Stimulated activated CD4-positive, alpha-beta T cell treated with anti-CD3 and anti-CD28 coated beads, TNF-alpha, amount 100 ng/mL, for 1 hour (primary cell): Measurements from ENCODE around the gene QSER1.
A peak's percentile ranks its signal among the peaks of the same experiment; 100 is the strongest.
"Not testable (repeated sequence)": the region's sequence is repeated elsewhere in the genome, so short reads cannot be mapped to it uniquely, and the experiment has no call there.

Experiments used
- DNase-seq, 3 donors: peaks; one replicate each; pipeline ENCODE4 v3.0.0-alpha.2; 2020; ENCODE audit warnings: low read depth in 3 of 3, low spot score in 1 of 3

QSER1 gene

GRCh38 chr11:32991898-32992297 lies 99.3 kb downstream of the QSER1 start:
- DNase-seq = no peak

- DNase-seq = no peak
Measured at GRCh38 chr11:33000181-33000580, 107.6 kb downstream of the QSER1 start.

GRCh38 chr11:33001281-33001680 lies 108.7 kb downstream of the QSER1 start:
- no peak for DNase-seq

- no peak for DNase-seq
Measured at GRCh38 chr11:33001751-33002542, 109.3 kb downstream of the QSER1 start.

- no peak for DNase-seq
Measured at GRCh38 chr11:33005175-33005574, 112.6 kb downstream of the QSER1 start.

- no peak for DNase-seq
Measured at GRCh38 chr11:33006010-33006409, 113.4 kb downstream of the QSER1 start.

GRCh38 chr11:33013755-33014154 lies 121.1 kb downstream of the QSER1 start:
- no peak for DNase-seq

- DNase-seq = peak in 2 of 3 donors; percentile 54 to 76
Measured at GRCh38 chr11:33015621-33016551, 123.3 kb downstream of the QSER1 start, which contains the start of gene DEPDC7. Gene DEPDC7 (plus strand): TSS chr11:33015878. CDS start chr11:33015956, 78 bp downstream.

GRCh38 chr11:33016654-33017053 lies 124.0 kb downstream of the QSER1 start:
- no peak for DNase-seq

- no peak for DNase-seq
Measured at GRCh38 chr11:33017478-33017877, 124.9 kb downstream of the QSER1 start.

- no peak for DNase-seq
Measured at GRCh38 chr11:33017965-33018364, 125.4 kb downstream of the QSER1 start.

- DNase-seq = no peak
Measured at GRCh38 chr11:33018840-33019239, 126.2 kb downstream of the QSER1 start.

- DNase-seq = no peak
Measured at GRCh38 chr11:33021501-33021900, 128.9 kb downstream of the QSER1 start.

- no peak for DNase-seq
Measured at GRCh38 chr11:33021937-33022336, 129.3 kb downstream of the QSER1 start.

- DNase-seq = no peak
Measured at GRCh38 chr11:33025339-33025722, 132.7 kb downstream of the QSER1 start.

GRCh38 chr11:33027233-33027632 lies 134.6 kb downstream of the QSER1 start:
- no peak for DNase-seq

- no peak for DNase-seq
Measured at GRCh38 chr11:33027846-33028536, 135.4 kb downstream of the QSER1 start.

- DNase-seq = no peak
Measured at GRCh38 chr11:33028537-33028914, 135.9 kb downstream of the QSER1 start.

GRCh38 chr11:33029218-33029617 lies 136.6 kb downstream of the QSER1 start:
- DNase-seq = not testable (repeated sequence)
